ENCODE measurements around the gene DNTTIP2.
"Not testable (repeated sequence)": the region's sequence is repeated elsewhere in the genome, so short reads cannot be mapped to it uniquely, and the experiment has no call there.

- not testable (repeated sequence) for TF ChIP-seq CTCF, POLR2A (IDR thresholded peaks at IDR 0.05)
These were observed 23.0 kb downstream of the DNTTIP2 start for GRCh38 chr1:93855983-93856382.

Measured in adrenal gland (tissue), 5 donors.